ENCODE data around the gene TRAPPC3L.

Gene TRAPPC3L

GRCh38 chr6:116511424-116512110 is 33.9 kb downstream of the TRAPPC3L start, which contains the start of gene CALHM5:
Gene CALHM5, plus strand, starts transcription at chr6:116511639. Its CDS starts 58 bp downstream, at chr6:116511697.
- H3K9ac ChIP-seq (ENCODE audit: low read length): no peak within 1 kb of the TSS
- peaks cover 3% of the 10 kb centered on the region for H3K79me1 ChIP-seq (ENCODE audit: low read length)
- WGBS (ENCODE audit: extremely low coverage, insufficient coverage, insufficient read length): no CpG with 5 or more reads among the region's 10 CpGs
- H3K14ac ChIP-seq (ENCODE audit: low read length): peak within 1 kb of the TSS; percentile 24
- peak within 1 kb of the TSS; percentile 37 for H4K8ac ChIP-seq (ENCODE audit: low read depth, low read length)
- no peak within 1 kb of the TSS for H3K18ac ChIP-seq (ENCODE audit: low read length)
- H4K91ac ChIP-seq (ENCODE audit: low read depth, low read length): no peak within 1 kb of the TSS
- H3K9me3 ChIP-seq (ENCODE audit: insufficient read depth, low read depth, low read length): no peaks in the 10 kb centered on the region
- H2AFZ ChIP-seq (ENCODE audit: insufficient read depth, low read length, poor library complexity): peak within 1 kb of the TSS; percentile 12
- H3K4ac ChIP-seq (ENCODE audit: low read depth, low read length): no peak within 1 kb of the TSS
- H3K4me3 ChIP-seq (ENCODE audit: low read depth, low read length): no peak within 1 kb of the TSS
- H3K4me2 ChIP-seq (ENCODE audit: low read length): peak within 1 kb of the TSS; percentile 4
- H3K4me1 ChIP-seq (ENCODE audit: control insufficient read depth in 1 of 2, insufficient read depth in 2 of 2, low read length in 2 of 2): peaks cover 0 to 4% of the 10 kb centered on the region in 2 experiments
- H3K79me2 ChIP-seq (ENCODE audit: control insufficient read depth, insufficient read depth, low read length, poor library complexity): no peaks in the 10 kb centered on the region
- no peak within 1 kb of the TSS for H2AK5ac ChIP-seq (ENCODE audit: low read length)
- H2BK120ac ChIP-seq (ENCODE audit: insufficient read depth, low read length, poor library complexity): peak within 1 kb of the TSS; percentile 2
- H4K12ac ChIP-seq (ENCODE audit: low read depth, low read length): no peak within 1 kb of the TSS
- H2BK5ac ChIP-seq (ENCODE audit: low read depth, low read length, poor library complexity): peak within 1 kb of the TSS; percentile 42
- DNase-seq: peak; percentile 65 to 95
- H3K27ac ChIP-seq (ENCODE audit: low read depth, low read length): peak within 1 kb of the TSS; percentile 12
- no peaks in the 10 kb centered on the region for H3K36me3 ChIP-seq (ENCODE audit: control insufficient read depth in 1 of 2, insufficient read depth in 2 of 2, low read length in 2 of 2)
- H3K23ac ChIP-seq (ENCODE audit: low read length): no peak within 1 kb of the TSS
- H3K27me3 ChIP-seq (ENCODE audit: insufficient read depth, low read length): no peaks in the 10 kb centered on the region
- peak within 1 kb of the TSS; percentile 37 for H2BK12ac ChIP-seq (ENCODE audit: low read length)

DNA sequence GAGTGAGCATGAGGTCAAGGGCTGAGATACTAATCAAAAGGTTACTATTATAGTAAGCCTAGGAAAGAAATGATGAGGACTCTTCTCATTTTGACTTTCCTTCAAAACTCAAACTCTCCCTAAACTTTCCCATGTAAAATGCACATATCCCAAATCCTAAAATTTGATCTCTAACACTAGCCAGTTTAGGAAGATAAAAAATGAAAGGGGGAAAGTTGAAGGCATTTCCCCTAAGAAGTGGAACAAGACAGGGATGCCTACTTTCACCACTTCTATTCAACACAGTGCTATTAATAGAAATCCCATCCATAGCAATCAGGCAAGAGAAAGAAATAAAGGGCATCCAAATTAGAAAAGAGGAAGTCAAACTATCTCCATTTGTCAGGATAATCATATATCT is 37.0 kb downstream of the TRAPPC3L start:
- no peak overlapping the region for H2BK12ac ChIP-seq (ENCODE audit: low read length)
- H3K14ac ChIP-seq (ENCODE audit: low read length): no peak overlapping the region
- no peak overlapping the region for H3K4ac ChIP-seq (ENCODE audit: low read depth, low read length)
- H3K4me3 ChIP-seq (ENCODE audit: low read depth, low read length): no peak overlapping the region
- no peak overlapping the region for H4K8ac ChIP-seq (ENCODE audit: low read depth, low read length)
- H3K36me3 ChIP-seq (ENCODE audit: control insufficient read depth in 1 of 2, insufficient read depth in 2 of 2, low read length in 2 of 2): no peaks in the 10 kb centered on the region
- no peak overlapping the region for H3K18ac ChIP-seq (ENCODE audit: low read length)
- H4K91ac ChIP-seq (ENCODE audit: low read depth, low read length): no peak overlapping the region
- no peak for DNase-seq
- H4K12ac ChIP-seq (ENCODE audit: low read depth, low read length): no peak overlapping the region
- H2BK120ac ChIP-seq (ENCODE audit: insufficient read depth, low read length, poor library complexity): no peak overlapping the region
- no peak overlapping the region for H2AFZ ChIP-seq (ENCODE audit: insufficient read depth, low read length, poor library complexity)
- no peaks in the 10 kb centered on the region for H3K9me3 ChIP-seq (ENCODE audit: insufficient read depth, low read depth, low read length)
- no peak overlapping the region for H2BK5ac ChIP-seq (ENCODE audit: low read depth, low read length, poor library complexity)
- H3K79me1 ChIP-seq (ENCODE audit: low read length): peaks cover 3% of the 10 kb centered on the region
- no peaks in the 10 kb centered on the region for H3K27me3 ChIP-seq (ENCODE audit: insufficient read depth, low read length)
- H3K79me2 ChIP-seq (ENCODE audit: control insufficient read depth, insufficient read depth, low read length, poor library complexity): no peaks in the 10 kb centered on the region
- H3K23ac ChIP-seq (ENCODE audit: low read length): no peak overlapping the region
- no peak overlapping the region for H3K27ac ChIP-seq (ENCODE audit: low read depth, low read length)
- peaks cover 0 to 4% of the 10 kb centered on the region in 2 experiments for H3K4me1 ChIP-seq (ENCODE audit: control insufficient read depth in 1 of 2, insufficient read depth in 2 of 2, low read length in 2 of 2)
- H2AK5ac ChIP-seq (ENCODE audit: low read length): no peak overlapping the region
- H3K4me2 ChIP-seq (ENCODE audit: low read length): no peak overlapping the region
- H3K9ac ChIP-seq (ENCODE audit: low read length): no peak overlapping the region

GRCh38 chr6:116507324-116507723 is 38.2 kb downstream of the TRAPPC3L start:
- Histone ChIP-seq H3K18ac (ENCODE audit: low read length) (no peak overlapping the region), H3K9ac (ENCODE audit: low read length) (no peak overlapping the region), H4K8ac (ENCODE audit: low read depth, low read length) (no peak overlapping the region), H2BK12ac (ENCODE audit: low read length) (no peak overlapping the region), H3K9me3 (ENCODE audit: insufficient read depth, low read depth, low read length) (no peaks in the 10 kb centered on the region), H3K4ac (ENCODE audit: low read depth, low read length) (no peak overlapping the region), H3K23ac (ENCODE audit: low read length) (no peak overlapping the region), H2BK5ac (ENCODE audit: low read depth, low read length, poor library complexity) (no peak overlapping the region), H2AFZ (ENCODE audit: insufficient read depth, low read length, poor library complexity) (no peak overlapping the region), H3K4me2 (ENCODE audit: low read length) (no peak overlapping the region), H3K79me2 (ENCODE audit: control insufficient read depth, insufficient read depth, low read length, poor library complexity) (no peaks in the 10 kb centered on the region), H3K27ac (ENCODE audit: low read depth, low read length) (no peak overlapping the region), H2AK5ac (ENCODE audit: low read length) (no peak overlapping the region), H4K91ac (ENCODE audit: low read depth, low read length) (no peak overlapping the region), H2BK120ac (ENCODE audit: insufficient read depth, low read length, poor library complexity) (no peak overlapping the region), H3K4me1 (ENCODE audit: control insufficient read depth in 1 of 2, insufficient read depth in 2 of 2, low read length in 2 of 2) (peaks cover 0 to 4% of the 10 kb centered on the region in 2 experiments), H3K79me1 (ENCODE audit: low read length) (peaks cover 3% of the 10 kb centered on the region), H3K27me3 (ENCODE audit: insufficient read depth, low read length) (no peaks in the 10 kb centered on the region), H4K12ac (ENCODE audit: low read depth, low read length) (no peak overlapping the region), H3K14ac (ENCODE audit: low read length) (no peak overlapping the region), H3K36me3 (ENCODE audit: control insufficient read depth in 1 of 2, insufficient read depth in 2 of 2, low read length in 2 of 2) (no peaks in the 10 kb centered on the region), H3K4me3 (ENCODE audit: low read depth, low read length) (no peak overlapping the region)
- no peak for DNase-seq
- WGBS (ENCODE audit: extremely low coverage, insufficient coverage, insufficient read length): no CpG with 5 or more reads among the region's 3 CpGs

GRCh38 chr6:116500969-116501433 is 44.5 kb downstream of the TRAPPC3L start:
- H2BK120ac ChIP-seq (ENCODE audit: insufficient read depth, low read length, poor library complexity): no peak overlapping the region
- H3K4me1 ChIP-seq (ENCODE audit: control insufficient read depth in 1 of 2, insufficient read depth in 2 of 2, low read length in 2 of 2): no peaks in the 10 kb centered on the region
- H4K12ac ChIP-seq (ENCODE audit: low read depth, low read length): no peak overlapping the region
- H3K4ac ChIP-seq (ENCODE audit: low read depth, low read length): no peak overlapping the region
- no peaks in the 10 kb centered on the region for H3K79me1 ChIP-seq (ENCODE audit: low read length)
- H3K79me2 ChIP-seq (ENCODE audit: control insufficient read depth, insufficient read depth, low read length, poor library complexity): no peaks in the 10 kb centered on the region
- H3K4me2 ChIP-seq (ENCODE audit: low read length): no peak overlapping the region
- H3K27me3 ChIP-seq (ENCODE audit: insufficient read depth, low read length): no peaks in the 10 kb centered on the region
- DNase-seq: no peak
- H3K23ac ChIP-seq (ENCODE audit: low read length): no peak overlapping the region
- no peak overlapping the region for H3K27ac ChIP-seq (ENCODE audit: low read depth, low read length)
- H3K9ac ChIP-seq (ENCODE audit: low read length): no peak overlapping the region
- no peak overlapping the region for H3K14ac ChIP-seq (ENCODE audit: low read length)
- H3K18ac ChIP-seq (ENCODE audit: low read length): no peak overlapping the region
- H3K36me3 ChIP-seq (ENCODE audit: control insufficient read depth in 1 of 2, insufficient read depth in 2 of 2, low read length in 2 of 2): no peaks in the 10 kb centered on the region
- no peak overlapping the region for H2BK12ac ChIP-seq (ENCODE audit: low read length)
- peaks cover 1% of the 10 kb centered on the region for H3K9me3 ChIP-seq (ENCODE audit: insufficient read depth, low read depth, low read length)
- no peak overlapping the region for H2AFZ ChIP-seq (ENCODE audit: insufficient read depth, low read length, poor library complexity)
- no peak overlapping the region for H4K8ac ChIP-seq (ENCODE audit: low read depth, low read length)
- no peak overlapping the region for H3K4me3 ChIP-seq (ENCODE audit: low read depth, low read length)
- no peak overlapping the region for H4K91ac ChIP-seq (ENCODE audit: low read depth, low read length)
- WGBS (ENCODE audit: extremely low coverage, insufficient coverage, insufficient read length): no CpG with 5 or more reads among the region's 9 CpGs
- H2BK5ac ChIP-seq (ENCODE audit: low read depth, low read length, poor library complexity): no peak overlapping the region
- no peak overlapping the region for H2AK5ac ChIP-seq (ENCODE audit: low read length)
